SK-N-SH (cell line): Measurements from ENCODE around the gene STAT5B. TPM values are rescaled to one million over a fixed set of nuclear protein-coding genes. Genes with fewer than 3 reads are reported as not detected.

Source experiments
- ELF1 ChIP-seq: IDR thresholded peaks from 2 replicates; pipeline ENCODE4 v1.4.0; 2012
- EP300 ChIP-seq, 2 experiments: IDR thresholded peaks; 2 replicates each; pipeline versions ENCODE4 v1.4.0 to v1.6.1; 2012; ENCODE audit warnings: borderline replicate concordance in 1 of 2, low read depth in 1 of 2, low read length in 1 of 2
- EZH2phosphoT487 ChIP-seq: fragments of 200-600 bp; sonication (generic); IDR thresholded peaks from 2 replicates; pipeline ENCODE4 v1.6.1; 2017; ENCODE audit warnings: low read depth, mixed run types, mild to moderate bottlenecking, antibody characterized with exemption, moderate library complexity, borderline replicate concordance
- FOSL2 ChIP-seq: IDR thresholded peaks from 2 replicates; pipeline ENCODE4 v1.4.0; 2012; ENCODE audit warnings: low read depth, mild to moderate bottlenecking, moderate library complexity, borderline replicate concordance
- FOXJ3 ChIP-seq: sonication (generic); formaldehyde crosslinking; IDR thresholded peaks from 2 replicates; pipeline ENCODE4 v1.5.1; 2020; ENCODE audit warnings: mild to moderate bottlenecking, missing genetic modification reagents
- GABPA ChIP-seq: IDR thresholded peaks from 2 replicates; pipeline ENCODE4 v1.4.0; 2012; ENCODE audit warnings: low read depth, mild to moderate bottlenecking
- GATA2 ChIP-seq: sonication (generic); formaldehyde crosslinking; IDR thresholded peaks from 2 replicates; pipeline ENCODE4 v1.5.0; 2020; ENCODE audit warnings: mild to moderate bottlenecking, missing genetic modification reagents
- MEF2A ChIP-seq: IDR thresholded peaks from 2 replicates; pipeline ENCODE4 v1.4.0; 2012; ENCODE audit warnings: low read depth, borderline replicate concordance
- MXI1 ChIP-seq: IDR thresholded peaks from 2 replicates; pipeline ENCODE4 v1.6.1; 2012; ENCODE audit warnings: mild to moderate bottlenecking, low read depth, low read length, improper control_type of control experiment
- NFIC ChIP-seq: IDR thresholded peaks from 2 replicates; pipeline ENCODE4 v1.4.0; 2012; ENCODE audit warnings: borderline replicate concordance
- POLR2AphosphoS5 ChIP-seq: IDR thresholded peaks from 2 replicates; pipeline ENCODE4 v1.6.1; 2012; ENCODE audit warnings: low read depth, low read length
- RAD21 ChIP-seq: IDR thresholded peaks from 2 replicates; pipeline ENCODE4 v1.6.1; 2012; ENCODE audit warnings: mild to moderate bottlenecking, low read length
- RCOR1 ChIP-seq: fragments of 150-350 bp; IDR thresholded peaks from 2 replicates; pipeline ENCODE4 v1.6.1; 2017; ENCODE audit warnings: antibody characterized with exemption, low read length
- RFX5 ChIP-seq: IDR thresholded peaks from 2 replicates; pipeline ENCODE4 v1.6.1; 2012; ENCODE audit warnings: mild to moderate bottlenecking, improper control_type of control experiment, low read length
- RXRA ChIP-seq: IDR thresholded peaks from 2 replicates; pipeline ENCODE4 v1.4.0; 2012; ENCODE audit warnings: low read depth, mild to moderate bottlenecking, borderline replicate concordance
- SIN3A ChIP-seq: IDR thresholded peaks from 2 replicates; pipeline ENCODE4 v1.6.1; 2012; ENCODE audit warnings: low read depth, mild to moderate bottlenecking, low read length, moderate library complexity, borderline replicate concordance
- SMC3 ChIP-seq: IDR thresholded peaks from 2 replicates; pipeline ENCODE4 v1.6.1; 2012; ENCODE audit warnings: low read depth, low read length, improper control_type of control experiment
- TAF1 ChIP-seq: IDR thresholded peaks from 2 replicates; pipeline ENCODE4 v1.6.1; 2012; ENCODE audit warnings: low read depth, mild to moderate bottlenecking, low read length, moderate library complexity, borderline replicate concordance
- TCF12 ChIP-seq: IDR thresholded peaks from 2 replicates; pipeline ENCODE4 v1.4.0; 2012
- YY1 ChIP-seq: IDR thresholded peaks from 2 replicates; pipeline ENCODE4 v1.4.0; 2012; ENCODE audit warnings: low read depth, mild to moderate bottlenecking
- polyA plus RNA-seq, 3 experiments: library from polyadenylated mRNA; depleted of rRNA; stranded (reverse); fragments of >200 nt; gene quantifications; 2 replicates each; pipeline ENCODE4 v1.2.3, GENCODE V29; 2012
- TF ChIP-seq, protein P1 (sequence below): fragments of 200-600 bp; sonication (generic); IDR thresholded peaks from 2 replicates; pipeline ENCODE4 v1.6.1; 2017; ENCODE audit warnings: antibody characterized with exemption, mild to moderate bottlenecking, moderate library complexity
- TF ChIP-seq, protein P2 (sequence below): IDR thresholded peaks from 2 replicates; pipeline ENCODE4 v1.6.1; 2012; ENCODE audit warnings: mild to moderate bottlenecking, low read depth, low read length, moderate library complexity
- TF ChIP-seq, protein P3 (sequence below): fragments of 150-350 bp; IDR thresholded peaks from 2 replicates; pipeline ENCODE4 v1.6.1; 2017; ENCODE audit warnings: antibody characterized with exemption, low read length, low read depth, borderline replicate concordance
- TF ChIP-seq, protein P4 (sequence below): IDR thresholded peaks from 2 replicates; pipeline ENCODE4 v1.4.0; 2012; ENCODE audit warnings: low read depth, borderline replicate concordance
- TF ChIP-seq, protein P5 (sequence below): IDR thresholded peaks from 2 replicates; pipeline ENCODE4 v1.4.0; 2012; ENCODE audit warnings: low read depth

STAT5B gene
- polyA plus RNA-seq, 1 of the 3 experiments (the other 2 are of a cell fraction) = 23.6 TPM

DNA sequence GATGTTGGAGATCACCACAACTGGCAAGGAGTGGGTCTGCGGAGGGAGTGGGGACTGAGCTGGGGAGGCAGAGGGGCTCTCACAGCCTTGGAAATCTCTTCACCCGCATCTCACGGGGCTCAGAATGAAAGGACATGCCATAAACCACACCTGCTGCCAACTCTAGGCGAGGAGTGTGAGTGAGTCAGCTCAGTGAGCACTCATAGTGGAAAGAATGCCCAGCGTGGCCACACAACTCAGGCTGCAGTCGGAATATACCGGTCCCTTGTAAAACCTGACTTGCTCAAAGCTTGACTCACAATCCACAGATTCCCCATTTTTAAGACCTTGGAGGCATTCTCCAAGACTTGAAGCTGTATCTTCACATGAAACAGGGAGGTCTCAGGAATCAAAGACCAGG lies 48.8 kb upstream of the STAT5B start (continued):
- TF ChIP-seq, protein P1, sequence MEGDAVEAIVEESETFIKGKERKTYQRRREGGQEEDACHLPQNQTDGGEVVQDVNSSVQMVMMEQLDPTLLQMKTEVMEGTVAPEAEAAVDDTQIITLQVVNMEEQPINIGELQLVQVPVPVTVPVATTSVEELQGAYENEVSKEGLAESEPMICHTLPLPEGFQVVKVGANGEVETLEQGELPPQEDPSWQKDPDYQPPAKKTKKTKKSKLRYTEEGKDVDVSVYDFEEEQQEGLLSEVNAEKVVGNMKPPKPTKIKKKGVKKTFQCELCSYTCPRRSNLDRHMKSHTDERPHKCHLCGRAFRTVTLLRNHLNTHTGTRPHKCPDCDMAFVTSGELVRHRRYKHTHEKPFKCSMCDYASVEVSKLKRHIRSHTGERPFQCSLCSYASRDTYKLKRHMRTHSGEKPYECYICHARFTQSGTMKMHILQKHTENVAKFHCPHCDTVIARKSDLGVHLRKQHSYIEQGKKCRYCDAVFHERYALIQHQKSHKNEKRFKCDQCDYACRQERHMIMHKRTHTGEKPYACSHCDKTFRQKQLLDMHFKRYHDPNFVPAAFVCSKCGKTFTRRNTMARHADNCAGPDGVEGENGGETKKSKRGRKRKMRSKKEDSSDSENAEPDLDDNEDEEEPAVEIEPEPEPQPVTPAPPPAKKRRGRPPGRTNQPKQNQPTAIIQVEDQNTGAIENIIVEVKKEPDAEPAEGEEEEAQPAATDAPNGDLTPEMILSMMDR = no peak
- TF ChIP-seq GATA2 (CRISPR knock-in tag) (no peak), EZH2phosphoT487 (no peak), RFX5 (no peak), EP300 (IDR thresholded peaks at IDR 0.05; ENCODE audit: borderline replicate concordance in 1 of 2, low read depth in 1 of 2, low read length in 1 of 2) (peak in 1 of 2 experiments; percentile 43; a peak in 1 of 4 replicates), YY1 (no peak), MEF2A (no peak), GABPA (no peak), RXRA (no peak), SIN3A (no peak), TAF1 (no peak; the same call in 1 of the 2 replicates), POLR2AphosphoS5 (no peak), FOXJ3 (CRISPR knock-in tag) (no peak), ELF1 (no peak), RAD21 (no peak), MXI1 (no peak), RCOR1 (no peak), TCF12 (peak; percentile 60; the same call in 1 of the 2 replicates), NFIC (peak; percentile 66), FOSL2 (peak; percentile 87), SMC3 (no peak)
- TF ChIP-seq, protein P2, sequence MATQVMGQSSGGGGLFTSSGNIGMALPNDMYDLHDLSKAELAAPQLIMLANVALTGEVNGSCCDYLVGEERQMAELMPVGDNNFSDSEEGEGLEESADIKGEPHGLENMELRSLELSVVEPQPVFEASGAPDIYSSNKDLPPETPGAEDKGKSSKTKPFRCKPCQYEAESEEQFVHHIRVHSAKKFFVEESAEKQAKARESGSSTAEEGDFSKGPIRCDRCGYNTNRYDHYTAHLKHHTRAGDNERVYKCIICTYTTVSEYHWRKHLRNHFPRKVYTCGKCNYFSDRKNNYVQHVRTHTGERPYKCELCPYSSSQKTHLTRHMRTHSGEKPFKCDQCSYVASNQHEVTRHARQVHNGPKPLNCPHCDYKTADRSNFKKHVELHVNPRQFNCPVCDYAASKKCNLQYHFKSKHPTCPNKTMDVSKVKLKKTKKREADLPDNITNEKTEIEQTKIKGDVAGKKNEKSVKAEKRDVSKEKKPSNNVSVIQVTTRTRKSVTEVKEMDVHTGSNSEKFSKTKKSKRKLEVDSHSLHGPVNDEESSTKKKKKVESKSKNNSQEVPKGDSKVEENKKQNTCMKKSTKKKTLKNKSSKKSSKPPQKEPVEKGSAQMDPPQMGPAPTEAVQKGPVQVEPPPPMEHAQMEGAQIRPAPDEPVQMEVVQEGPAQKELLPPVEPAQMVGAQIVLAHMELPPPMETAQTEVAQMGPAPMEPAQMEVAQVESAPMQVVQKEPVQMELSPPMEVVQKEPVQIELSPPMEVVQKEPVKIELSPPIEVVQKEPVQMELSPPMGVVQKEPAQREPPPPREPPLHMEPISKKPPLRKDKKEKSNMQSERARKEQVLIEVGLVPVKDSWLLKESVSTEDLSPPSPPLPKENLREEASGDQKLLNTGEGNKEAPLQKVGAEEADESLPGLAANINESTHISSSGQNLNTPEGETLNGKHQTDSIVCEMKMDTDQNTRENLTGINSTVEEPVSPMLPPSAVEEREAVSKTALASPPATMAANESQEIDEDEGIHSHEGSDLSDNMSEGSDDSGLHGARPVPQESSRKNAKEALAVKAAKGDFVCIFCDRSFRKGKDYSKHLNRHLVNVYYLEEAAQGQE = no peak
- TF ChIP-seq, protein P3, sequence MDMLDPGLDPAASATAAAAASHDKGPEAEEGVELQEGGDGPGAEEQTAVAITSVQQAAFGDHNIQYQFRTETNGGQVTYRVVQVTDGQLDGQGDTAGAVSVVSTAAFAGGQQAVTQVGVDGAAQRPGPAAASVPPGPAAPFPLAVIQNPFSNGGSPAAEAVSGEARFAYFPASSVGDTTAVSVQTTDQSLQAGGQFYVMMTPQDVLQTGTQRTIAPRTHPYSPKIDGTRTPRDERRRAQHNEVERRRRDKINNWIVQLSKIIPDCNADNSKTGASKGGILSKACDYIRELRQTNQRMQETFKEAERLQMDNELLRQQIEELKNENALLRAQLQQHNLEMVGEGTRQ = no peak
- TF ChIP-seq, protein P4, sequence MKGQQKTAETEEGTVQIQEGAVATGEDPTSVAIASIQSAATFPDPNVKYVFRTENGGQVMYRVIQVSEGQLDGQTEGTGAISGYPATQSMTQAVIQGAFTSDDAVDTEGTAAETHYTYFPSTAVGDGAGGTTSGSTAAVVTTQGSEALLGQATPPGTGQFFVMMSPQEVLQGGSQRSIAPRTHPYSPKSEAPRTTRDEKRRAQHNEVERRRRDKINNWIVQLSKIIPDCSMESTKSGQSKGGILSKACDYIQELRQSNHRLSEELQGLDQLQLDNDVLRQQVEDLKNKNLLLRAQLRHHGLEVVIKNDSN = no peak
- TF ChIP-seq, protein P5, sequence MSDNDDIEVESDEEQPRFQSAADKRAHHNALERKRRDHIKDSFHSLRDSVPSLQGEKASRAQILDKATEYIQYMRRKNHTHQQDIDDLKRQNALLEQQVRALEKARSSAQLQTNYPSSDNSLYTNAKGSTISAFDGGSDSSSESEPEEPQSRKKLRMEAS = peak; percentile 74
